ENCODE data around the gene LMAN2.
"Not testable (repeated sequence)": the region's sequence is repeated elsewhere in the genome, so short reads cannot be mapped to it uniquely, and the experiment has no call there.

The LMAN2 gene

DNA sequence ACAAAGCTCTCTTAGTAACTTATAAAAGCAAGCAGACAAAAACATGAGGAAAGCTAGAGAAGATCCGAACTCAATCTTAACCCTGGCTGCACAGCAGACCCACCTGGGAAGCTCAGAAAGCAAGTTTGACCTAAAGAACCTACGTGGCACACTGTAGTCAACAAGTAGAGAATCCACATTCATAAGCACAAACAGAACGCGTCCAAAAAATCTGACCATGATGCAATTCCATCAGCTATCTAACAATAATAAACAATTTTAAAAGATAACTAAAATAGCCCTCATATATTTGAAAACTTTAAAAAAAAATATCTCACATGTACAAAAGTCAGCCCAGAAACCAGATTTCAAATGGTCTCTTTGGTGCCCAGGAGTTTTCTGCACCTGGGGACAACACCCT is 4.6 kb downstream of the LMAN2 start:
- no peak for DNase-seq

DNA sequence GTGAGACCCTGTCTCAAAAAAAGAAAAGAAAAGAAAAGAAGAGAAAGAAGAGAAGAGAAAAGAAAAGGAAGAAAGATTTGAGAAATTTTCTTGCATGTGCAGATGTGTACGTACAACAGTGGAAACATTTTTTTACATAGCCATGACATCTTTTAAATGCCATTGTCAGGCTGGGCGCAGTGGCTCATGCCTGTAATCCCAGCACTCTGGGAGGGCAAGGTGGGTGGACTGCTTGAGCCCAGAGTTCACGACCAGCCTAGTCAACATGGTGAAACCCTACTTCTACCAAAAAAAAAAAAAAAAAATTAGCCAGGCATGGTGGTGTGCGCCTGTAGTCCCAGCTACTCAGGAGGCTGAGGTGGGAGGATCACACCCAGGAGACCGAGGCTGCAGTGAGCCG is 6.6 kb downstream of the LMAN2 start:
- no peak for DNase-seq

DNA sequence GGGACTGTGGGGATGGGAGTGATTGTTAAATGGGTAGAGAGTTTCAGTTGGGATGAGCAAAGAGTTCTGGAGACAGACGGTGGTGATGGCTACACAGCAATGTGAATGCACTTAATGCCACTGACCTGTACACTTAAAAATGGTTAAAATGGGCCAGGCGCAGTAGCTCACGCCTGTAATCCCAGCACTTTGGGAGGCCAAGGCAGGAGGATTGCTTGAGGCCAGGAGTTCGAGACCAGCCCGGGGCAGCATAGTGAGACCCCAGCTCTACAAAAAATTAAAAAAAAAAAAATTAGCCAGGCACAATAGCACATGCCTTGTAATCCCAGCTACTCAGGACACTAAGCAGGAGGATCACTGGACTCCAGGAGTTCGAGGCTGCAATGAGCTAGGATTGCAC is 7.7 kb downstream of the LMAN2 start:
- DNase-seq = no peak

DNA sequence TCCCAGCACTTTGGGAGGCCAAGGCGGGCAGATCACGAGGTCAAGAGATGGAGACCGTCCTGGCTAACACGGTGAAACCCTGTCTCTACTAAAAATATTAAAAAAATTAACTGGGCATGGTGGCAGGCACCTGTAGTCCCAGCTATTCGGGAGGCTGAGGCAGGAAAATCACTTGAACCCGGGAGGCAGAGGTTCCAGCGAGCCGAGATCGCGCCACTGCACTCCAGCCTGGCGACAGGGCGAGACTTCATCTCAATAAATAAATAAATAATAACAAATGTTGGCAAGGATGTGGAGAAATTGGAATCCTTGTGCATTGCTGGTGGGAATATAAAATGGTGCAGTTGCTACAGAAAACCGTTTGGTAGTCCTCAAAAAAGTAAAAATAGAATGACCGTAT is 8.5 kb downstream of the LMAN2 start:
- DNase-seq = not testable (repeated sequence)

DNA sequence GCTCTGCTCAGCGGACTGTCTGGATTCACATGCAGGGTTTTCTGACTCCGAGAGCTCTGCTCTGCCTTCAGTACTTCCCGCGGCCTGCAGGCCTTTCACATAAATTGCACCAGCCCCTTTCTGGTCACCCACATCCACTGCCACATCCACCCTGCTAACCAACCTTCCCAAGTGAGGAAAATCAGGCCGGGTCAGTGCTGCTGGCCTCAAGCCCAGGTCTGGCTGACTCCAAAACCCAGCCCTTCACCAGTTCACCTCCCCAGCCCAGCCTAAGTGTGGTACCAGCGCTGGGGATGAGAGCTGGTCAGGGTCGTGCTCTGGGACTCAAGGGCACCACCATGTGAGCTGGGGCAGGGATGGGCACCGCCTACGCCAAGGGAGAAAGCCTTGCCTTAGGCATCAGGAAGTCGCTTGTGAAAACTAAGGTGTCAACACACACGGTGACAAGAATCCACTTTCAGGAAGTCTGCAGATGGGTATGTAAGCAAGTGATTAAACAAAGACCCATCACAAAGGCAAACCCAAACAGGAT is 12.3 kb downstream of the LMAN2 start:
- DNase-seq = no peak

DNA sequence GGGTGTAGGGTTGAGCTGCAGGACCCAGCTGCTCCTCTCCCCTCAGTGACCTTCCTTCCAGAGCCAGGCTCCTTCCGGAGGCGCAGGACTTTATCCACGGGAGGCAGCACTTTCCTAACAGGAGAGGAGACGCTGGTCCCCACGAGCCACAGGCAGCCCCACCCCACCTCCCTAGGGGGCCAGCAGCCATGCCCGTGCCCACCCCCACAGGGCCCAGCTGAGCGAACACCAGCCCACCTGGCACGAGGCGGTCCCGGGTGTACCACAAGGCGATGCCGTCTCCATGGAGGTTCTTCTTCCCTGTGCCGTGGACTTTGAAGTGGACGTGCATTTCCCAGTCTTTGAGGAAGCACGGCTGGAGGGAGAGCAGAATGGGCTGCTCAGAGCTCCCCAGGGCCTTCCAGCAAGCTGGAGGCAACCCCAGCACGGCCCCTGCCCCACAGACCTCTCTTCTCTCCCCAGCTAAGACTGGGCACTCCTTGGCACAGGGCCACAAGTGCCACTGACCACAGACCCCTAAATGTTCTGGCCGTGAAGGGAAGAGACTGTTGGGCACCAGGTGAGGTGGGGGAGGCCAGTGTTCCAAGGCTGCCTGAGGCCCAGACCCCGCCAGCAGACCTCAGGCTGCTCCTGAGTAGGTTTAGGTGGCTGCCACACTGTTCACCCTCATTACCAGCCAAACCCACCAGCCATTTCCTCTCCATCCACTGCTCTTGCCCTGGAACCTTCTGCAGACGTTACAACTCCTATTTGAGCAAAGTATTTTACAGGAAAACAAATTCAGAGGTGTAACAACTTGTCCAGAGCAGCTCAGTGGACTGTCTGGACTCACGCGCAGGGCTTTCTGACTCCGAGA is 13.0 kb downstream of the LMAN2 start:
- no peak for DNase-seq

DNA sequence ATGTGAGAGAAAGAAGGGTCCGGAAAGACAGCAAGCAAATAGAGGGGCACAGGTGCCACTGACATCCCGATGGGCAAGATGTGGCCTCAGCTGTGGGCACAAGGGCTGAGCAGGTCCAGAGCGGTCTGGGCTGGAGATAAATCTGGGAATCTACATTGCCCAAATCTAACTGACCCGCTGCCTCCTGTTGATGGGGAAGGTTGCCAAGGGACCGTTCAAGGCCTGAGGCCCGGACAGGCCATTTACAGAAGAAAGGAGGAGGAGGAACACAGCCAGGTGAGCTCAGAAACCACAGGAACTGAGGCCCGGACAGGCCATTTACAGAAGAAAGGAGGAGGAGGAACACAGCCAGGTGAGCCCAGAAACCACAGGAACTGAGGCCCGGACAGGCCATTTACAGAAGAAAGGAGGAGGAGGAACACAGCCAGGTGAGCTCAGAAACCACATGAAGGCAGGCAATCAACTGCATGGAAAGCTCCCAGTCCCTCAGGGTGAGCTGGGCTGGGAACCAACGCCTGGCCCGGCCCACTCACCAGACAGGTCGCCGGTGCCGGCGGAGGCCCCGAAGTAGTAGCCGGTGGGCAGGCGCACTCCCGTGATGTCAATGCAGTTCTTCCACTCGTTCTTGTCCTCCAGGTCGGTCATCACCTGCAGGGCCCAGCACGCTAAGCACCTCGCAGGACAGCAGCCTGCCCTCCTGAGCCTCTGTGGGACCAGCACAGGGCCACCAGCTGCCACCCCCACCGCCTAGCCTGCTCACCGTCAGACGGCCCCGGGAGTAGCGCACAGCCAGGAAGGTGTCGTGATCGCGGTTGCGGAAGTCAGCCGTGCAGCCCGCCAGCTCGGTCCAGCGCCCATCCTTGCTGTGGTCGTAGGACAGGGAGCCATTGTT is 14.6 kb downstream of the LMAN2 start:
- DNase-seq = no peak

DNA sequence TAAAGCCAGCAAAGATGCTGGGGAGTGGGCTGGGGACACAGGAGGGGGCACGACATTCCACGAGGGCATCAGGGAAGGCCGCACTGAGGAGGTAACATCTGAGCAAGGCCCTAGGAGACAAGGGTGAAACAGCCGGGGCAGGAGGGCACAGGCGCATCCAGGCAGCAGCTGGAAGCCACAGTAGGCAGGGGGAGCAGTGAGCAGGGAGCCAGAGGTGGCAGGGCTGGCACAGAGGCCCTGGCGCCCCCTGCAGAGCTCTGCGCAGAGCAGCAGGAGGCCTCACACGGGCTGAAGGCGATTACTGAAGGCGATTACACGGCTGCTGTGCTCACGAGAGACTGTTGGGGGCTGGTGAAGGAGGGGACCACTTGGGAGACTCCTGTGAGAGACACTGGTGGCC is 15.4 kb downstream of the LMAN2 start:
- DNase-seq = peak in 1 of 2 donors; percentile 44

DNA sequence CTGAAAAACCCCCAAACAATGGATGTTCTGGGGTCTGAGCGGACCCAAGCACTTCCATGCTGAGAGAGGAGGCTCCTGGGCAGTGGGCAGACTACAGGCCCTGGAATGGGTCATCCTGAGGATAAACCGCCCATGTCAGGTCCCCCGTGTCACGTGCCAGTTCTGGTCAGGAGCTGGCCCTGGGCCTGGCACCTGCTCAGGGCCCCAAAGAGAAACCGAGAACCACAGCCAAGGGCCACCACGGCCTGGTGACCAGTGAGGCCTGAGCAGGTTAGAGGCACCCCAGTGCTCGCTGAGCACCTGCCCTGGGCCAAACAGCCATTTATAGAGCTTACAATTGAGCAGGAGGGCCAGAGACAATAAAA is 15.8 kb downstream of the LMAN2 start:
- DNase-seq = no peak

DNA sequence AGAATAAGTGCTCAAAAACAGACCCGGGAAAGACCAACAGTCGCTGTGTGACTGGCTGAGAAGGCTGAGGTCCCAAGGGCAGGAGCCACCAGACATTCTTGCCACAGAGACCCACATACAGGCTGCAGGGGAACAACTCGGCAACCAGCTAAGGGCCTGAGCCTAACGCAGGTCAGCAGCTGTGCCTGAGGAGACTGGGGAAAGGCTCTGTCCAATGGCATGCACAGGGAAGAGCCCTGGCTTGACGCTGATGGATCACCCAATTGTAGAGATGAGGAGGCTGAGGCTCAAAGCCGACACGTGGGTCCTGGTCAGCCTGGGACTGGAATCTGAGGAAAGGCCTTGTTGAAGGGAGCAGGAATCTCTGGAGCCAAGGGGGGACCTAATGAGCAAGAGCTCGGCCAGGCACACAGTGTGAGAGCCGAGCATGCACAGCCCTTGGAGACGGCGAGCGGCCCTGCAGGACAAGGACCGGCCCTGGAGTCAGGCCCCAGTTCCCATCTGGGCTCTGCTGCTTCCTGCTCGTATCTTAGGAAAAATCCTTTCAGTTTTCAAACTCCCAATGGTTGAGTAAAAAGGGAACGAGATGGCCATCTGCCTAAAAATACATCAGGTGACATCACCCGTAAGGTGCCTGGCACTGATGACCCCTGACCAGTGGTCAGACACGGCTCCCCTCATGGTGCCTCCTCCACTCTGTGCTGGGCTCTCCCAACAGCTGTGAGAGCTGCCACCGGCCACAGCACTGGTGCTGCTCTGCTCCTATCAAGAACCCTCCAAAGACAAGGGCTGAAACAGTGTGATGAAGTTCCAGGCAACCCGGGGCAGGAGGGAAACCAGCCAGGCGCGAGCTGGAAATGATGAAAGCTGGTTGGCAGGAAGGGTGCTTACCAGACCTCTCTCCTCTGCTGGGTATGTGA is 16.4 kb downstream of the LMAN2 start:
- no peak for DNase-seq

DNA sequence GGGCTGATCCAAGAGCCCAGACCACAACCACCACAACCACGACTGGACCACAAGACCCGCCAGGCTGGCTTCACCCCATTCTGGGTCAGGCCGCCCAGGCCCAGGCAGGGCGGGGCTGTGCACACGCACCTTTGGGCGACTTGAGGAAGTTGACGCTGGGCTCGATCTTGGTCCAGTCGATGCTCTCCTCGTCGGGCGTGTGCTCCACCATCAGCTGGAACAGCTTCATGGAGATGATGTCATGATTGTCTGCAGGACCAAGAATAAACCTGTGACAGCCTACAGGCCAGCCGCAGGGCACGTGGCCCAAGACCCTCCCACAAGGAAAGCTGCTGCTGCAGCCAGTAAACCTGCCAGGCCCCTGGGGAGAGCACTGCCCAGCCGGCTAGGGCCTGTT is 17.3 kb downstream of the LMAN2 start:
- no peak for DNase-seq

DNA sequence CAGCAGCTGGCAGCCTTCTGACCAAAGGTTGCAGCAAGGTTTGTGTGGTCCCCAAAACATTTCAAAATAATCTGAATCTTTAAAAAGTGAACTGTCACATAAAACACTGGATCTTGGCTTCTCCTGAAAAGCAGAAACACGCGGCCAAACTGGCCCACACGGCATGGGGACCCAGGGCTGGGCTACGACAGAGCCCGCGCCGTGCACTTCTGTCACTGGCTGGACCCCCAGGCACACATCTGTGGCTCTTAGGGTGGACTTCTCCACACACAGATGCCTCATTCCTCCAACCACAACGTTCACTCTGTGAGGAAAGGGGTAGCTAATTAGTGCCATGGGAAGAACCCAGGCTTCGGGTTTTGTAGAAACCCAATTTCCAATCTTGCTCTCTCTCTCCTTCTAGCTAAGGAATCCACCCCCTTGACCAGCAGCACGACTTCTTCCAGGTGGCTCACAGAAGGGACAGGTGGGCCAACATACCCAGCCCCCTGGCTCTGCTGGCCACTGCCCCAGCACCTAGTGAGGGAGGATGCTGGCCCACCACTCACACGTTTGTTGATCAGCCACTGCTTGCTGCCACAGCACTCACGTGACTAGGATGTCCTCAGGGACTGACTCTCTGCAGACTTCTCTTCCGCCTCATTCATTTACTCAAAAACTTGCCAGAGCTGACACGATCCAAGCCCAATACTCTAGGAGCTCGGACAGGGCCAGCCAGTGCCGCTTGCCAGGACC is 17.9 kb downstream of the LMAN2 start:
- no peak for DNase-seq

DNA sequence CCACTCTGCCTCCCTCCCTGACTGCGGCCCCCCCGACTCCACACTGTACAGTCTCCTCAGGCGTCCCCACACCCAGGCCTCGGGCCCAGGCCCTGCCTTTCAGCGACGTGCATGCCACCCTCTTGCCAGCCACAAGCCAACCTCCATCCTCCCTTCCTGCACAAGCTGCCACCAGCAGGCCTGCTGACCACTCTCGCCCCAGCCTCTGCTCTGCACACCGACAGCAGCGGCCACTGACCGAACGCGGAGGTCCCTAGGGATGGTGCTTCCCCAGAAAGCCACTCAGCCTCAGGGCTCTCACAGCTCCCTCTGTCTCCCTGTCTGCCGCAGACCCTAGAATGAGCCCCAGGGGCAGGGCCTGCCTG is 18.6 kb downstream of the LMAN2 start:
- no peak for DNase-seq

DNA sequence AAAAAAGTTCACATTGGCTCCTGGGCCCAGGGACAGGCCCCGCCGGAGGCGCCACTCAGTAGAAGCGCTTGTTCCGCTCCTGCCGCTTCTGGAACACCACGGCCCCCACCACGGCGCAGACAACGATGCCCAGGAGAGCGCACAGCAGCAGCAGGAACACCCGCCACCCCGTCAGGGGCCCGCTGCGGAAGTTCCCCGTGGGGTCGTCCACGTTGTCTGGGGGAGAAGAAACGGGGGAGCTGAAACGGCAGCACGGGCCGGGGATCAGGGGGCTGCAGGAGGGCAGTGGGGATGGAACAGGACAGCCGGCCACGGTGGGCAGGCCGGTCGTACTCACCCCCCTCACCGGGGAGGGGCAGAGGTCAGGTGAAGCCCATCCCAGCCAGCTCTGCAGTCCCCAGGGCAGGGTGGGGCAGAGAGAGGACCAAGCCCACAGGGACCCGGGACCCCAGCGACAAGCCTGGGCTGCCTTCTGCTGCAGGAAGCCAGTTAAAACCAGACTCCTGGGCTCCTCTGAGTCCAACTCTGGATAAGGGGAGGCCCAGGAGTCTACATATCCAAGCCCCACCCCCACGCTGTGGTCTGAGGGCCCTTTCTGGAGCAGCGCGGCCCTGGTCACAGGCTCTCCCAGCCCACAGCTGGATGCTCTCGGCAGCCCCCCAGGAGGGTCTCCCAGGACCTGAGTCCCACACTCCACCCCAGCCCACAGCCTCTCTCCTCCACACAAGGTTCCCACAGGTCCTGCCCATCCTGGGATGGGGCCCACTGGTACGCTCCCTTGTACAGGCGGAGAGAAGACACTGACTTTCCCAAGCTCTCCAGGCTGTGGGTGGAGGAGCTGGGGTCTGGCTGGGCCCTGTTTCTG is 19.2 kb downstream of the LMAN2 start:
- no peak for DNase-seq

DNA sequence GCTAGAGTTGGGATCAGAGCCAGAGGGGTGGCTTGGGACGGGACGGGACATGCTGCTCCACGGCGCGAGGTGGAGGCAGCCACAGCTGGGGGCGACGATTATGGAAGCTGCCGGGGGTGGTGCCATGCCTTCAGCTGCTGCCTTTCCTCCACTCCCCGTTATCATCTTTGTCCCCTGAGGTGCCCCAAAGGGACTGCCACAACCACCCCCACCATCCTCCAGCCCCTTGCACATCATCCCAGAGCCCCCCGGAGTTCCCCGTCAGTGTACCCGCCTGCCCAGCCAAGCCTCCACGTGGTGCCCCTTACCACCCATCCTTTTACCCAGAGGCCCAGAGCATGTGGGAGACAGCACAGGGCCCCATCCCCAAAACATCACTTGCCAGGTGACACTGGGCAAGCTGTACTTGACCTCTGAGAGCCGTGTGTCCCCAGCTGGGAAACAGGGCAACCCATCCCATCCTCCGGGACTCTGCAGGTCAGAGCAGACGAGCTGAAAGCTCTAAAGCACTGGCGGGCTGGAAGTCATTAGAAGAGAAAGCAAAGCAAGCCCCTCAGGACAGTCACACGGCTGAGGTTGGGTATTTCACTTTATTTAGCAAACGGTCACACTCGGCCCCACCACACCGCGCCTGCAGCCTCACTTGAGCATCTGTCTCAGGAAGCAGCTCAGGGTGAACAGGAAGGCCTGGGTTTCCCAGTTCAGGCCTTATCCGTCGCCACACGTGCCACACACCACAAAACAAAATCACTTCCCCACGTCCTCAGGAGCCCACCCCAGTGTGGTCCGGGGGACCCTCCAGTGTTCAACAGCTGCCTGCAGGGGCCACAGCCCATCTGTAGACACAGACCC is 20.3 kb downstream of the LMAN2 start:
- DNase-seq = no peak

DNA sequence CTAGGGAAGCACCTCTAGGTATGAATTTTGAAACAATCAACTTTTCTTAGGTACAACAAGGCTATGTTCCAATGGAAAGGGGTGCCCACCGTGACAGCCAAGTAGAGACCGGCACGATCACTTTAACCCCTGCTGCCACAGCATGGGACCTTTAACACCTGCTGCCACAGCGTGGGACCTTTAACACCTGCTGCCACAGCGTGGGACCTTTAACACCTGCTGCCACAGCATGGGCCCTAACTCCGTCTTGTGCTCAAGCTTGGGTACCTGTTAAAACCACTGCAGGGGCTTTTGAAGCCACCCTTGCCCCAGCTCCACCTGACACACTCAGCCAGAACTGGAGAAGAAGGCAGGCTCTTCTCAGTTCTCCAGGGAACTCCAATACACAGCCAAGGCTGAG is 21.6 kb downstream of the LMAN2 start:
- no peak for DNase-seq

DNA sequence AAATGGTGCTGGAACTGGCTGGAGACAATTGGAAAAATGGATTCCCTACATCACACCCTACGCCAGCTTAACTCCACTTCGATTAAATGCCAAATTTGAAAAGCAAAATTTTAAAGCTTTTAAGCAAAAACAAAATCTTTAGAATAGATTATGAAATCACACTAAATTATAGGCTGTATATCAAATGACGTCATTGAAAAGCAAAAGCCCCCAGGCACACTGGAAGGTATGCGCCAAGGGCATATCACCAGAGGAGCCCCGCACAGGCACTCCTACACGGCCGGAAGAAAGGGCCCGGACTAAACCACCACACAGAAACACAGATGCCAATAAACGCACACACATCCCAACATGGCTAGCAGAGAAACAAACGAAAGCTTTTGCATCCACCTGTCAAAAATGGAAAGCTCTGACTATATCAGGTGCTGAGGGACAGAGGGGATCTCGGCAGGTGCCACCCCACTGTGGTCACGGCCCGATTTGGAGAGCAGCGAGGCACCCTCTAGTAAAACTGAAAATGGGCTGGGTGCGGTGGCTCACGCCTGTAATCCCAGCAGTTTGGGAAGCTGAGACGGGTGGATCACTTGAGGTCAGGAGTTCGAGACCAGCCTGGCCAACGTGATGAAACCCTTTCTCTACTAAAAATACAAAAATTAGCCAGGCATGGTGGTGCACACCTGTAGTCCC is 22.8 kb downstream of the LMAN2 start:
- no peak for DNase-seq

DNA sequence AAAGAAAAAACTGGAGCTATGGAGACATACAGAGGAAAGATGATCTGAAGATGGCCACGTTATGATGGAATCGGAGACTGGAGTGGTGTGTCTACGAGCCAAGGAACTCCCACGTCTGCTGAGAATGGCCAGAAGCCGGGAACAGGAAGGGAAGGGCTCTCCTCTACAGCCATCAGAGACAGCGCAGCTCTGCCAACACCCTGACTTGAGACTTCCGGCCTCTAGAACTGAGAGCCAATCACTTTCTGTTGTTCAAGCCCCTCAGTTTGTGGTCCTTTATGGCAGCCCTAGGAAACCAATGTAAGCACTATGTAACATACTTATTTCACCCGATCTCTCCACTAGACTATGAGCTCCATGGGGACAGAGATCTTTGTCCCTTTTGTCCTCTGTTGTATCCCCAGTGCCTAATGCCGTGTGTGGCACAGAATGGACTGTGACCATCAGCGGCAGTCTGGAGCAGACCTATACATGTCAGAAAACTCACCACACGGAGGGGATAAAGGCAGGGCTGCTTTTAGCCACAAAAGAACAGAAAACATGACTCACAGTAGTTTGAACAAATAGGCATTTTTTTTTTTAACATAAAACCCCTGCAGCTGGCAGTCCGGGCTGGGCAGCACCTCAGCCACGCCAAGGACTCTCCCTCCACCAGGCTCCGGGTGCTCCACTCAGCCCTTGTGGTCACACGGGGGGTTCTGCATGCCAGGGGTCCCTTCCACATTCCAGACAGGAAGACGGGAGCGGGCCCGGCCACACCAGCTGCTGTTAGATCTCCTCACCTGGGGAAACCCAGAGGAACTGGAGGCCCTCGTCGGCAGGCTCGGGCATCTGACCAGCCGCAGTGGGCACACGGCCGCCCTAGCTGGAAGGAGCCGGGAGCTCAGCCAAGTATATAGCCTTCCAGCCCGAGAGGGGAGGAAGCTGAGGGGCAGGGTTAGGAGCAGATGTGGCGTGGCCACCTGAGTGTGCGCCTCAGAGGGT is 23.6 kb downstream of the LMAN2 start:
- no peak for DNase-seq

All from stimulated activated CD4-positive, alpha-beta T cell treated with anti-CD3 and anti-CD28 coated beads, Interleukin-2, amount 100 ng/mL, for 24 hours (primary cell).